NCI-H2196 (cell line): ENCODE results near the gene OSTM1.
"Not testable (repeated sequence)": the region's sequence is repeated elsewhere in the genome, so short reads cannot be mapped to it uniquely, and the experiment has no call there.

Experiments used
- DNase-seq: peaks from one replicate; lab custom pipeline; 2025; ENCODE audit not compliant: unreplicated experiment; lab: John Stamatoyannopoulos, UW

OSTM1 gene

GRCh38 chr6:108024427-108025073 lies 50.0 kb downstream of the OSTM1 start:
- no peak for DNase-seq

GRCh38 chr6:108020472-108021116 lies 53.9 kb downstream of the OSTM1 start:
- no peak for DNase-seq

DNA sequence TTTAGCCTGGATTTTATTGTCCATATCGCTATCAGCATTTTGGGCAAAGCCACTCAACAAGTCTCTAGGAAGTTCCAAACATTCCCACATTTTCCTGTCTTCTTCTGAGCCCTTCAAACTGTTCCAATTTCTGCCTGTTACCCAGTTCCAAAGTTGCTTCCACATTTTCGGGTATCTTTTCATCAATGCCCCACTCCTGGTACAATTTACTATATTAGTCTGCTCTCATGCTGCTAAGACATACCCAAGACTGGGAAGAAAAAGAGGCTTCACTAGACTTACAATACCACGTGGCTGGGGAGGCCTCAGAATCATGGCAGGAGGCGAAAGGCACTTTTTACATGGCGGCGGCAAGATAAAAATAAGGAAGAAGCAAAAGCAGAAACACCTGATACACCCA lies 58.3 kb downstream of the OSTM1 start:
- not testable (repeated sequence) for DNase-seq

DNA sequence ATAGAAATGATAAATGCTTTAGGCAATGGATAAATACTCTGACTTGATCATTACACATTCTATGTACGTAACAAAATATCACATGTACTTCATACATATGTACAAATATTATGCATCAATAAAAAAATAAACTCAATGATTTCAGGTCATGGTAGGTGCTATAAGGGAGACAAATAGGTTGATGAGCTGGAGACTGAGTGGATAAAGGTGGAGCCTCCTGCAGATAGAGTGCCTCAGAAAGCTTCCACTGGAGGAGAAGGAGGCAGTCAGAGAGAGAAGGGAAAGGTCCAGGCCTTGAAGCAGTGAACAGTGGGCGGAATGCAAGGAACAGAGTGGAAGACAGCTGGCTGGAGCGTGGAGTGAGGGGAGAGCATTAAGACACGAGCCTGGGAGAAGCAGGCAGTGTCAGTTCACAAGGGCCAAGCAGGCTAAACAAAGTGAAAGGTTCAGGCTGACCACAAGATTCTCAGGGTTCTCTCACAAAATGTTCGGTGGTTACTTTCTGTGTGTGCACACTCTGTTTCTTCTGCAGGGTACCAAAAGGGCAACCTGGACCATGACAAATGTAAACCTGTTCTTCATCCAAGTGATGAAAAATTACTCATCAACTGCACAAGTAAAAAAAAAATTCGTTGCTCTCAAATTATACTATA lies 60.6 kb downstream of the OSTM1 start:
- DNase-seq: no peak

DNA sequence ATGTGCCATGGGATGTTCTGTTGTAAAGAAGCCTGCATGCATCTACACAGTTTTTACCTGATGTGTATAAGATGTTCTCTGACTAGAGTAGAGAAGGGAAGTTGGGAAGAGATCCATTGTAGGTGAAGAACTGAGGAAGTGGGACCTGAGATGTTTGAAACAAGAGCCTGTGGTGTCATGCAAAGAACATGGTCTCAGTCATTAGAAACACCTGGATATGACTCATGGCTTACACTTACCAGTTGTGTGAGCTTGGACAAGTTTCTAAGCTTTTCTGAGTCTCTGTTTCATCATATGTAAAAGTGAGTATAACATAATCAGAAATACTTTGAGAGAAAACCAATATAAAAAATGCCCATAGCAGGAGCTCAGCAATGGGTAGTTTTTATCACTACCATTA lies 64.6 kb downstream of the OSTM1 start:
- DNase-seq: no peak

GRCh38 chr6:108009258-108009657 lies 65.3 kb downstream of the OSTM1 start:
- DNase-seq: not testable (repeated sequence)

GRCh38 chr6:108008363-108008762 lies 66.2 kb downstream of the OSTM1 start:
- DNase-seq: no peak

DNA sequence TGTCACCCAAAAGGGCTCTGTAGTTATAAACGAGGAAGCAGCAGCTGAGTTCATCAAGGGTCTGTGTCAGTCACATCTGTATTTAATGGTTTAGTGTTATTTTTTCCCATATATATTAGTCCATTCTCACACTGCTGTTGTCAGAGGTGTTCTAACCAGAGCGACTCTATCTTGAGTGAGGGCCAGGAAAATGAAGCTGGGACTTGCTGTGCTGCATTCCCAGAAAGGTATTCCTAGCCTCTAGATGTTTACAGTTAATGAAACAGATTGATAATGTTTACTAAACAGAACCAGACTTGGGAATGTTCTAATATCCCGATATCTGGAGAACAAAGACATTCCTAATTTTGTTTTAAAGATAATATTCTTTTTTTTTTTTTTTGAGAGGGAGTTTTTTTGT lies 68.6 kb downstream of the OSTM1 start:
- no peak for DNase-seq

DNA sequence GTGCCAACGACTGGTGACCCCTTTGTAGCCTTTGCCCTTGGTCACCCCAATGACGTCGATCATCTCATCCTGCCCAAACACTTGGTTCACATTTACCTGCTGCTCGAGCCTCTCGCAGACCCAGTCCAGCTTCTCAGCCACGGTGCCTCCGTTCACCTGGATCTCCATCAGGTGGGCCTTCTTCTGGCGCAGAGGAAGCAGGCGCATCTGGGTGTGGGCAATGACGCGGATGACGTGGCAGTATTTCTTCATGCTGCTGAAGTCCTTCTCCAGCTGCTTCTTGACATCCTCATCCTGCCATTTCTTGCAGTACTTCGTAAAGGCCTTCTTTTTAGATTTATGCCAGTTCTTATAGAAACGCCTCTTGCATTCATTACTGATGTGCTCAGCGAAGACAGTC lies 69.7 kb downstream of the OSTM1 start:
- DNase-seq: no peak

DNA sequence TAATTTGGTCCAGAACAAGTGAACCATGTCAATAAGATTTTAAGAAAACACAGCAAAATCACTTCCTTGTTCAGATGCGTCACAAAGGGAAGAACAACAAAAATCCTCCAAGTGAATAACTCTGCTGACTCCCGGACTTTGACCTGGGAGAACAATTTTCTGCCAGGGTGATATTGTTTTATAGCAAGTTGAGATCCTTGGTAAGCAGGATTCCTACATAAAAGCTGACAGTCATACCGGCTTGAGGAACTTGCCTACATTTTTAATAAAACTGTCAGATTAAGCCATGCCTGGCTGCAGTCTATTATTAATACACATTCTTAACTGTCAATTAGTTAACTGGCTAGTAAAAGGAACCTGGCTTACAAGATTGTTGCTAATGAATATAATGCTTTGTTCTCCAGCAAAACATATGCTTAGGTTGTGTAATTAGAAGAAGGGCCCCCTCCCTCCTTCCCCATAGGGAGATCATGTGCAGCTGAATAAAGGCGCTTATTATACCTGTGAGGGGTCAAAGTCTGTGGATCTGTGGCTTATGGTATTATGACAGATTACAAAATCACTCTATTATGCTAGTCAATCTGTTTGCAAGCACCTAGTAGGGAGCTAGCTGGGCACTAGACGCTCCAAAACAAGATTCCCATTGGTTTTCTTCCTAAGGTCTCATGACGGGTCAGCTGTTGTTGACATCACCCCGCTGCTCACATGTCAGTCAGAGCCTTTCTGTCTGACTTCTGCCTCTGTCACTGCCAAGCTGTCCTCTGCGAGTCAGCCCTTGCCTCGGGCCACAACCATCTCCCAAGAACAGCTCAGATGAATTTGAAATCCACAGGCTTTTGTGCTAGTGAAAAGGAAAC lies 71.9 kb downstream of the OSTM1 start:
- no peak for DNase-seq

GRCh38 chr6:108001696-108002231 lies 72.8 kb downstream of the OSTM1 start:
- no peak for DNase-seq

DNA sequence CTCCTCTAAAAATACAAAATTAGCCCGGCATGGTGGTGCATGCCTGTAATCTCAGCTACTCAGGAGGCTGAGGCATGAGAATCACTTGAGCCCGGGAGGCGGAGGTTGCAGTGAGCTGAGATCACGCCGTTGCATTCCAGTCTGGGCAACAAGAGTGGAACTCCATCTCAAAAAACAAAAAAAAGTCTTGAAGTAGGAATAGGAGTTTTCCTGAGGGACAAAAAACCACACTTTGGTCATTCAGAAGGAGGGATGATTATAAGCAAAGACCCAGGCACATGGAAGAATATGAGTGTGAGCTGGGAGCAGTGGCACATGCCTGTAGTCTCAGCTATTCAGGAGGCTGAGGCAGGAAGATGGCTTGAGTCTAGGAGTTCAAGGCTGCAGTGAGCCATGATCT lies 74.3 kb downstream of the OSTM1 start:
- not testable (repeated sequence) for DNase-seq

DNA sequence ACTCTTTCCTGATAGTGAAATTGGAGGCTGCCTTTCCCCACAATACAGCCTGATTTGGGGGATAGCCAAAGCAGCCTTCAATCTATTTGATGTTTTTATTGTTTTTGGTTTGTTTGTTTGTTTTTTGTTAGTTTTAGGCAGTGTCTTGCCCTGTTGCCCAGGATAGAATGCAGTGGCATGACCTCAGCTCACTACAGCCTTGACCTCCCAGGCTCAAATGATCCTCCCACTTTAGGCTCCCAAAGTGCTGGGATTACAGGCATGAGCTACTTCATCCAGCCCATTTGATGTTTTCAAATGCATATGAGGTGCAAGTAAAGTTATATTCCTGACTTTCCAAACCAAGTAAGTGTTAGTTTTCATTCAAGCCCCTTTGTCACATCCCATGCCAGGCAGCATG lies 75.2 kb downstream of the OSTM1 start:
- DNase-seq: no peak

GRCh38 chr6:107991772-107992550 lies 82.6 kb downstream of the OSTM1 start:
- DNase-seq: no peak
